NCI-H187 treated with DMSO at 0.1 percent for 48 hours (cell line): Measurements from ENCODE around the gene TLE5.

Experiments used
- DNase-seq: peaks from one replicate; lab custom pipeline; 2025; lab: John Stamatoyannopoulos, UW

Gene TLE5

DNA sequence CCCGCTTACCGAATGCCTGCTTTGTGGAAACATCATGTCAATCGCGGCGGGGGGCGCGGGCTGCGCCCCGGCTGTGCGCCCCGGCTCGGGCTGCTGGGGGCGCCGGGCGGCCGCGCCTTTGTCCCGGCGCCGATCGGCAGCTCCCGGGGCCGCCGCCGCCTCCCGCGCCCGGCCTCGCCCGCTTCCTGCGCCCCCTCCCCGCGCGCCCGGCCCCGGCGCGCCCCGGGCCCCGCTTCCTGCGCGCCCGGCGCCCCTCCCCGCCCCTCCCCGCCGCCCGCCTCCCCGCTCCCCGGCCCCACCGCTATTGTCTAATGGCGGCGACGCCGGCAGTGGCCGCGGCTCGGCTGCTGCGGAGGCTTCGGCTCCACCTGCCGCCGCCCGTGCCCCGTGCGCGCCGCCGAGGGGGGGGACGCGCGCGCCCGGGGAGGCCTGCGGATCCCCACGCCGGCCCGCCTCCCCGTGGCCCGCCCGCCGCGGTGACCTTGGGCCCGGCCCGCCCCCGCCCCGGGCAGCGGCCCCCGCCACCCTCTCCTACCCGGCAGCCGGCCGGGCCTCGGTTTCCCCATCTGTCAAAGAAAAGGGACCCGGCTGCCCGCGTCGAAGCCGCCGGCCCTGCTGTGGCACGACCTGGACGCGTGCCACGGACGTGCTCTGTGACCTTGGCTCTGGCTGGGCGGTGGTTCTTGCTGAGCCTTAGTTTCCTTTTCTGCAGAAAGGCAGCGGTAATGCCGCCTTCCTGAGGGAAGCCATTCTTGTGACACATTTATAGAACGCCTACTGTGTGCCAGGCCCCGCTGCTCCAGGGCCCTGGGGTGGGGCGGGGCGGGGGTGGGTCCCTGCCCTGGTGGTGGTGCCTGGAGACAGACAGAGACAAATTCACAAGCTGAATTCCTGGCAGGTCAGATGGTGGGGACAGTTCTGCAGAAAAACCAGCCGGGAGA, at the start of gene TLE5:
TSS of gene TLE5 (minus strand) at position 331 of the 941 bp plus-strand sequence. CDS start at position 36, 295 bp downstream.
- peak; percentile 15 for DNase-seq

GRCh38 chr19:3111586-3112247, 49.4 kb upstream of the TLE5 start:
- DNase-seq, result no peak

GRCh38 chr19:3110126-3110825, 48.0 kb upstream of the TLE5 start:
- no peak for DNase-seq

- no peak for DNase-seq
Observed at GRCh38 chr19:3109491-3109890, 47.2 kb upstream of the TLE5 start.

DNA sequence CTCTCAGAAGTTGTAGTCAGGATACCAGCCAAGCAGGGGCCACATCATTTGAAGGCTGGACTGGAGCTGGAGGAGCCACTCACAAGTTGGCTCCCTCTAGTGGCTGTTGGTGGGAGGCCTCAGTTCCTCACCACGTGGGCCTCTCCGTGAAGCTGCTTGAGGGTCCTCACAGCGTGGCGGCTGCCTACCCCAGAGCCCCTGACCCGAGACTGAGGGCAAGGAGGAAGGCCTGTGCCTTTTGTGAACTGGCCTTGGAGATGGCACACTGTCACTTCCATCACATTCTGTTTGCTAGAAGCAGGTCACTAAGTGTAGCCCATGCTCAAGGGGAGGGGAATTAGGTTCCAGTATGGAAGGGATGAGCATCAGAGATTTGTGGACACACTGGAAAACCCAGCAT, 46.5 kb upstream of the TLE5 start:
- DNase-seq, result no peak

DNA sequence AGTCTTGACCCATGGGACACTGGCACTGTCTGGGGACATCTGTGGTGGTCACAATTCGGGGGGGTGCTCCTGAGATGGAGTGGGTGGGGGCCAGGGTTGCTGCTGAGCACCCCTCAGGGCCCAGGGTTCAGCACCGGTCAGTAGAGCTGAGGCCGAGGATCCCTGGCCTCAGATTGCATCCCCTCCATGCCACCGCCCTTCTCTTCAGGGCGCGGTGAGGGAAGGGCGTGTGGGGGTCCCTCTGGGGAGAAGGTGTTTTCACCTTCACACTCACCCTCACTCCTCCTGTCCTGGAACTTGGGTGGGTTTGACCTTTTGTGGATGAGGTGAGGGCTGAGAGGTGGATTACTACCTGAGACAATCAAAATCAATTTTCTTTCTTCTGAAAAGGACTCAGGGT, 45.4 kb upstream of the TLE5 start:
- DNase-seq, result no peak

GRCh38 chr19:3106509-3107141, 44.3 kb upstream of the TLE5 start:
- DNase-seq, result no peak

DNA sequence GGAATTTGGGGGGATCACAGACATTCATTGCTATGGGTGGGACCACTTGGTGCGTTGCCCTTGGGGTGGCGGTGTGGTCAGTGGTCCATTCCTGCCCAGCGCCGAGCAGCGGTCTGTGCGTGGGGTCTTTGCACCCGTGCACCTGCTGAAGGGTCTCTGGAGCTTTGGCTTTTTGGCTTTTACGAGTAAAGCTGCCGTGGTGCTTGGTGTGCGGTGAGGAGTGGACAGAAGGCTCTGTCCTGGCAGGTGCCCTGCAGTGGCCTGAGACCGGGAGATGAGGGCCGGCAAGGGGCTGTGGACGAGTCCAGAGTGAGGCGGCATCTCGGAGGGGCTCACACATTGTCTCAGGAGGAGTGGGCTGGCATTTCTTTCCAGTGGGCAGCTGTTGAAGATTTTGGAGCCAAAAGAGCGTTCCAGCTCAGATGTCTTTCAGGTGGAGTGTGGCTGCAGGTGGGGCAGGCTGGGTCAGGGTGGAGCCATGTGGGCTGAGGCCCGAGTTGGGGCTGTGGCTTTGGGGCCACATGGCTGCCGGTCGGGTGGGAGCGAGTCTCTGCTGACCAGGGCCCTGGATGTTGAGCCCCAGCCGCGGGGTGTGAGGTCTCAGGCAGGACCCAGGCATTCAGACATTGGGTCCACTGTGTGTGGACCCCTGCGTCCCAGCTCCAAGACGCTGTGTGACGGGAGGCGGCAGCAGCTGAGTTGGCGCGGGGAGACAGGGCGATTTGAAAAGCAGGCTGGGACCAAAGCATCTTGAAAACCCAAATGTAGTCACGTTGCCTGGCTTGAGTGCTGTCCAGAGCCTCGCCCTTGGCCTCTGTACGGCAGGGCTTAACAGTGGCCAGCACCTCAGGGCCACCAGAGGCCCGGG, 43.6 kb upstream of the TLE5 start:
- DNase-seq, result no peak

DNA sequence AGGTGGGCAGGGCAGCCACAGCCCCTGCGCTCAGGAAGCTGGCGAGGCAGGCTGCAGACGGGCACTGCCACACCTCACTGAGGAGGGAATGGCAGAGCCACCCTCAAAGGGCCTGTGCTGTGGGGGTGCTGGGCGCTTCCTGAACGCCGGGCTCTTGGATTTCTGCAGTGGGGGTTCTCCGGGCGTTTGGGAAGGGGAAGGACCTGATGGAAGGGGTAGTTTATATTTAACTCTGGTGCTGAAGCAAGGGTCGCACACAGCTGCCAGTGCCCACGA, 42.4 kb upstream of the TLE5 start:
- no peak for DNase-seq

DNA sequence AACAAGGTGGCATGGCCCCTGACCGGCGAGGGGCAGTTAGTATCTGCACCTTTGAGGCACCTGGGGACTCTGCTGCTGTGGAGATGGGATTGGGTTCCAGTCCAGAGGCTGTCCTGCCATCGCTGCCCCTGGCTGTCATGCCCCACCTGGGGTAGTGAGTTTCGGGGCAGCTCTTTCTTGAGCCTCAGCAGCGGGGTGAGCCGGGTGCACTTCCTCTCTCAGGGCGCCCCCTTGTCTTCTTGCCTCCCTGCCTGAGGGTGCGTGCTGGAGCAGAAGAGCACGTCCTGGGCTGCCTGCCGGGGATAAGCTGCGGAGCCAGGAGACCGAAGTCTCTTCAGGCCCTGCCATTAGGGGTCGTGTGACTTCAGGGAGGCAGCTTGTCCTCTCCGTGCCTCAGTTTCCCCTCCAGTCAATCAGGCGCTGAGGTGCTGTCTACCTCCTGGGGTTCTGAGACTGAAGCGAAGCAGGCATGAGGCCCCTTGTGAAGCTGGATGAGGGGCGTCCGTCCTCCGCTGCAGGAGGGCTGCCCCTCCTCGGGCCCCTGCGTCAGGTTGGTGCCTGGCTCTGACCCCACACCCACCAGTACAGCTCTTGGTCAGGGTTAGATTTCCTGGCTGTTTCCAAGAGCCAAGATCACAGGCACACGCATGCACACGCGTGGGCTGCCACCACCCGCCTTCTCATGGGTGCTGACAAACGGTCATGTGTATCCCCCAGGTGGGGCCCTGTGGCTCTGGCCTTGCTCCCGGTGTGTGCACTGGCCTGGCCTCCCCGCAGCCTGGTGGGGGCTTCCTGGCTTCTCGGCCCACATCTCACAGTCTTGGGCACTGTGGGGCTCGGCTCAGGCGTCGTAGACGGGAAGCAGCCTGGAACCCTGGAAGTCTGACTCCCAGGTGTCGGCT, 40.2 kb upstream of the TLE5 start:
- no peak for DNase-seq

DNA sequence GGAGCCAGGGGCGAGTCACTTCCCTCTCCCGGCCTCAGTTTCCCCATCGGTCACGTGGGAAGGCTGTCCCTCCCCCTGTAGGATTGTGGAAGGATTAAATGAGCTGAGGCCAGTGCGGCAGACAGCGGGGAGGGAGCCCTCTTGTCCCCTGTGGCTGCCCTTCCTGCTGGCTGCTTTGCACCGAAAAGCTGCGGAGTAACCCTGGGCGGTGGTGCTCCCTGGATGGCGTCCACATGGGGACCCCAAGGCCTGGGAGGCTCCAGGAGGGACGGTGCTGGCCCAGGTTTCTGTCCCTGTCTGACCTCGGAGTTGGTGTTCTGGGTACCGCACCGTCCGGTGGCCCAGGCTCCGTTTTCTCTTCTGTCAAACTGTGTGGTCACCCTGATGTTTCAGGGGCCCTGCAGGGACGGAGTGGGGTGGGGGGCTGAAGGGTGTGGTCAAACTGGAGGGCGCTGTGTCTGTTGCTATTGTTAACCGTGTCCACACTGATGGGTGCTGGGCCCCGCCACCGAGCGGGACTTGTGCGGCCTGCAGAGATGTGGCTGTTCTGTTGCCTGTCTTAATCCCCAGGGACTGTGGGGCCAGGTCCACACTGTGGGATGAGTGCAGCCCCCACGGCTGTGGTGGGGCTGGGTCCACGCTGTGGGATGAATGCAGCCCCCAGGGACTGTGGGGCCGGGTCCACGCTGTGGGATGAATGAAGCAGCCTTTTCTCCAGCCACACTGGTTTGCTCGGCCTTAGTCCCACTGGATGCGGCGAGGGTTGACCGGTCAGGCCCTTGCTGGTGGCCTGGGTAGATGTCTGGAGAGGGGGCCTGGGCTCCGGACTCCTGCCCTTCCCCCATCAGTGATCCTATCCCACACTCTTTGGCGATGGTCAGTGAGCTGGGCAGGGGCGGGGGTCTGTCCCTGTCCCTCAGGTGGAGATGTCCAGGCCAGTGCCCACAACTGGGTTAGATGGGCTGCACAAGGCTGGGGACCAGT, 38.7 kb upstream of the TLE5 start:
- DNase-seq, result no peak

- no peak for DNase-seq
Observed at GRCh38 chr19:3100331-3100730, 38.0 kb upstream of the TLE5 start.

GRCh38 chr19:3099347-3100145, 37.3 kb upstream of the TLE5 start:
- DNase-seq, result no peak

GRCh38 chr19:3098515-3099346, 36.4 kb upstream of the TLE5 start:
- no peak for DNase-seq

GRCh38 chr19:3098141-3098514, 35.8 kb upstream of the TLE5 start:
- no peak for DNase-seq

DNA sequence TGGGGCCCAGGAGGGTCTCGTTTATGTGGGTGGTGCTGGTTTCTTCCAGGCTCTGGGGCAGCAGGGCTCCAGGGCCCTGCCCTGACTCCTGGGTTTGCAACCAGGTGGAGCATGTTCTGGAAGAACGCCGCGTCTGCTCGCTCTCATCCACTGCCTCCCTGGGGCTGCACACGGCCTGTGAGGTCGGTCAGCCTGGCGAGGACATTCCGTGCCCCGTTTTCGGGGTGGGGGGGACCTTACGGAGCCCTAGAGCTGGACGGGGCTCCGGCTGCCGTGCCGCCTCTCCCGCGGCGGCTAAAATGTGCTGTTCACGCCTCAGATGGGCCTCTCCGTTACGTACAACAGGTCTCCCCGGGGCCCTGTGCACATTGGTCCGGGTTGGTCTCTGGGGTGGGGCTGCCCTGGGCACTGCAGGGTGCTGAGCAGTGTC, 35.2 kb upstream of the TLE5 start:
- no peak for DNase-seq

DNA sequence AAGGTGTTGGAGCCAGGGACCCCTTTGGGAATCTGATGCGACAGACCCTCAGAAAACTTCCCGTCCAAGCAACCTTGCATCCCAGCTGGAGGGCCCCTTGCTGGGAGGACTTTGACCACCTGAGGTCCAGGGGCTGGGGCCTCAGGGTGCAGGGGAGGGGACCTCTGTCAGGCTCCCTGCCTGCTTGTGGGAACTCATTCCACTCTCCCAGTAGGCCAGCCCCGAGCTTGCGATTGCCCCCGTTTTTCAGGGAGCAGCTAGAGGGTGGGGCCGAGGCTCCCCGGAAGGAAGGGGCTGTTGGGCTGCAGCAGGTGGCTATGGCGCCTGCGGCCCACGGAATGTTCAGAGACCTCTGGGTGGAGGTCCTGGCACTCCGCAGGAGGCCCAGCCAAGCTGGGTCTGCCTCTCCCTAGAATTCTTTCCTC, 34.6 kb upstream of the TLE5 start:
- DNase-seq, result no peak
